Measurements from ENCODE around the gene PPP2CA. TPM values are rescaled to one million over a fixed set of nuclear protein-coding genes. Genes with fewer than 3 reads are reported as not detected.

Gene PPP2CA
- total RNA-seq = 41.9 and 60.9 TPM in 2 replicates

DNA sequence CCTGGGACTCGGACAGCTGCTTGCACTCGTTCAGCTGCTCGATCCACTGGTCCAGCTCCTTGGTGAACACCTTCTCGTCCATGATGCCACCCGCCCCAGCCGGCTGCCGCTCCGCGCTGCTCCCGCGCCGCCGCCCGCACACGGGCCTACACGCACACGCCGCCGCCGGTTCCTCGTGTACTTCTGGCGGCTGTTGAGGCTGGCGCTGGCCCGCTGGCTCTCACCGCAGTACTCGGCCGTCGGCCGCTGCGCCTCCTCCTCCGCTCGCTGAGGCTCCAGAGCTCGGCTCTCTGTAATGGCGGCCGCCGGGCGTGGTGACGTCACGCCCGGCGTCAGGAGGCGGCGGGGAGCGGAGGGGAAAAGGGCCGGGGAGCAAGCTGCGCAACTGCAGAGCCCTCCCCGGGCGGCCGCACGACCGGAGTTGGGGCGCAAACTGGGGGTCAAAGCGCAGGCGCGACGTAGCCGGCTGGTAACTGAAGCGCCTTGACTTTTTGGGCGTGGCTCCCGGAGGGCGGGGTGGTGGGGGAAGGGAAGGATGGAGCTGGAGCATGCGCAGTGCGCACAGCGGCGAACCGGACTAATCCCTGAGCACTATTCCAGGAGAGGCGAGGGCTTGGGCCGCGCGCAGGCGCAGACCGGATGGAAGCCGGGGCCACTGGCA is at the start of gene PPP2CA:
Gene PPP2CA, minus strand, starts transcription at position 294 of the 661 bp plus-strand sequence. Its CDS starts 212 bp downstream, at position 82.
- peak; percentile 99 for DNase-seq (ENCODE audit: low read depth)
- no peak for TF ChIP-seq CTCF (IDR thresholded peaks at IDR 0.05; ENCODE audit: insufficient read depth, low read depth, low read length)
- H3K4me3 ChIP-seq (ENCODE audit: low read depth, low read length) = peak within 1 kb of the TSS; percentile 97

GRCh38 chr5:134273642-134274395 is 47.9 kb upstream of the PPP2CA start:
- no peak overlapping the region for H3K4me3 ChIP-seq (ENCODE audit: low read depth, low read length)
- DNase-seq (ENCODE audit: low read depth) = no peak
- no peak for TF ChIP-seq CTCF (IDR thresholded peaks at IDR 0.05; ENCODE audit: insufficient read depth, low read depth, low read length)

DNA sequence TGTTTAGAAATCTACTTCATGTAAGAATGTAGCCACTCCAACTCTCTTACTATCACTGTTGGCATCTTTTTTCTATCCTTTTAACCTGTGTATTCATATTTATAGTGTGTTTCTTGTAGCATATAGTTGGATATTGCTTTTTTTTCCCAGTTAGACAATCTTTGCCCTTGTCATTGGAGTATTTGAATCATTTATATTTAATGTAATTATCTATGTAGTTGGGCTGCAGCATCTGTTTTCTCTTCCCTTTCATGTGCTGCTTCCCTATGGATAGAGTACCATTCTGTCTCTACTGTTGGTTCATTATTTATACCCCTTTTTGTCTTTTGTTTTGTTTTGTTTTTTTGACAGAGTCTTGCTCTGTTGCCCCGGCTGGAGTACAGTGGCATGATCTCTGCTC is 45.2 kb upstream of the PPP2CA start:
- DNase-seq (ENCODE audit: low read depth) = no peak
- no peak for TF ChIP-seq CTCF (IDR thresholded peaks at IDR 0.05; ENCODE audit: insufficient read depth, low read depth, low read length)
- H3K4me3 ChIP-seq (ENCODE audit: low read depth, low read length) = no peak overlapping the region

DNA sequence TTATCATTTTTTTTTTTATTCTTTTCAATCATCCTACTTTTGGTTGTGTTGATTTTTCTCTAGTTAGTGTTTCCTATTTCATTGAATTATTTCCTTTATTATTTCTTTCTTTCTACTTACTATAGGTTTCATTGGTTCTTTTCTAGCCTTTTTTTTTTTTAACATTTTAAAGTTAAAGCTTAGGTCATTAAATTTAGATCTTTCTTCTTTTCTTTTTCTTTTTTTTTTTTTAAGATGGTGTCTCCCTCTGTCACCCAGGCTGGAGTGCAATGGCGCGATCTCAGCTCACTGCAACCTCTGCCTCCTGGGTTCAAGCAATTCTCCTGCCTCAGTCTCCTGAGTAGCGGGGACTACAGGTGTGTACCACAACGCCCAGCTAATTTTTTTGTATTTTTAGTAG is 43.0 kb upstream of the PPP2CA start:
- DNase-seq (ENCODE audit: low read depth) = no peak
- no peak overlapping the region for H3K4me3 ChIP-seq (ENCODE audit: low read depth, low read length)
- no peak for TF ChIP-seq CTCF (IDR thresholded peaks at IDR 0.05; ENCODE audit: insufficient read depth, low read depth, low read length)

DNA sequence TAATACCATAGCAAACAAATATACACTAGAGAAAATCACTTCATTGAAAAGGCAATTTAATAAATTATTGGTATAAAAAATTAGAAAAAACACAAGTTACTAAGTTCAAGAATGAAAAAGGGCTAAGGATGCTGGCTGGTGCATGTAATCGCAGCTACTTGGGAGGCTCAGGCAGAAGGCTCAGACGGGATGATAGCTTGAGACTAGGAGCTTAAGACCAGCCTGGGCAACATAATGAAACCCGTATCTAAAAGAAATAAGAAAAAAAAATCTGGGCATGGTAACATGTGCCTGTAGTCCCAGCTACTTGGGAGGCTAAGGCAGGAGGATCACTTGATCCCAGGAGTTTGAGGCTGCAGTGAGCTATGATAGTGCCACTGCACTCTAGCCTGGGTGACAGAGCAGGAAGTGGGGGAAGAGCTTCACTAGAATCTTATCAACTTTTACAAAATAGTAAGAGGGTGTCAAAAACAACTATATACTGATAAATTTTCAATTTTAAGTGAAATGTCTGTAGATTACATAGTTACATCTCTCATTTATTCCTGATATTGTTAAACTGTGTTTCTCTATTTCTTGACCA is 42.2 kb upstream of the PPP2CA start:
- DNase-seq (ENCODE audit: low read depth) = no peak
- no peak for TF ChIP-seq CTCF (IDR thresholded peaks at IDR 0.05; ENCODE audit: insufficient read depth, low read depth, low read length)
- no peak overlapping the region for H3K4me3 ChIP-seq (ENCODE audit: low read depth, low read length)

DNA sequence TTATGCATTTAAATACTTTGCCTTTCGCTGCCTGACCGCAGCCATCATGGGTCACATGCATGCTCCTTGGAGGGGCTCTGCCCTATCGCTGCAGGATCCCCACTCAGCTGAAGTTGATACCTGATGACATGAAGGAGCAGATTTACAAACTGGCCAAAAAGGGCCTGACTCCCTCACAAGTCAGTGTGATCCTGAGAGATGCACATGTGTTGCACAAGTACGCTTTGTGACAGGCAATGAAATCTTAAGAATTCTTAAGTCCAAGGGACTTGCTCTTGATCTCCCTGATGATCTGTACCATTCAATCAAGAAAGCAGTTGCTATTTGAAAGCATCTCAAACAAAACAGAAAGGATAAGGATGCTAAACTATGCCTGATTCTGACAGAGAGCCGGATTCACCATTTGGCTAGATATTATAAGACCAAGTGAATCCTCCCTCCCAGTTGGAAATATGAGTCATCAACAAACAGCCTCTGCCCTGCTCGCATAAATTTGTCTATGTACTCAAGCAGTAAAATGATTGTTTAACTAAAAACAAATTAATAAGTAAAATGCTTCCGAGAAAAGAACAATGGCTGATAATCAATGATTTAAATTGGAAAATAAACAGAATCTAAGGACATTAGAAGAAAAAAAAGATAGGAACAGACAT is 41.6 kb upstream of the PPP2CA start:
- TF ChIP-seq CTCF (IDR thresholded peaks at IDR 0.05; ENCODE audit: insufficient read depth, low read depth, low read length) = no peak
- no peak overlapping the region for H3K4me3 ChIP-seq (ENCODE audit: low read depth, low read length)
- peak; percentile 64 for DNase-seq (ENCODE audit: low read depth)
